Natural killer cell treated with Interleukin-12 subunit alpha and Interleukin-12 subunit beta and Interleukin-15 and Interleukin-18, amount 100 ng/mL, for 72 hours (primary cell): Measurements from ENCODE around the gene VNN1. TPM values are rescaled to one million over a fixed set of nuclear protein-coding genes. Genes with fewer than 3 reads are reported as not detected.
"Not testable (repeated sequence)": the region's sequence is repeated elsewhere in the genome, so short reads cannot be mapped to it uniquely, and the experiment has no call there.

Source experiments
- ATAC-seq, 2 donors: fragments of 150-1000 bp; cut with Tn5 transposase in 1 of 2; sonication (Bioruptor Pico), chemical (Tn5 transposase) in 1 of 2; 2 replicates each; pipeline ENCODE4 v1.10.0; 2021
- DNase-seq: peaks from one replicate; pipeline ENCODE4 v3.0.0; 2022; ENCODE audit warnings: low spot score
- H3K27ac Mint-ChIP-seq, 2 donors: 1 replicate in 1 of 2; 2 replicates in 1 of 2; pipeline ENCODE4 v1.8.0; 2022; ENCODE audit warnings: mixed read lengths in 2 of 2, mild to moderate bottlenecking in 1 of 2, moderate library complexity in 1 of 2
- H3K27me3 Mint-ChIP-seq, 2 donors: 1 replicate in 1 of 2; 2 replicates in 1 of 2; pipeline ENCODE4 v1.8.0; 2022; ENCODE audit warnings: mixed read lengths in 2 of 2
- H3K36me3 Mint-ChIP-seq: one replicate; pipeline ENCODE4 v1.8.0; 2022; ENCODE audit warnings: mixed read lengths
- H3K4me1 Mint-ChIP-seq, 2 donors: 1 replicate in 1 of 2; 2 replicates in 1 of 2; pipeline ENCODE4 v1.8.0; 2022; ENCODE audit warnings: low read depth in 2 of 2, mixed read lengths in 2 of 2, mild to moderate bottlenecking in 1 of 2
- H3K4me3 Mint-ChIP-seq: one replicate; pipeline ENCODE4 v1.8.0; 2022; ENCODE audit warnings: mixed read lengths
- H3K9me3 Mint-ChIP-seq: 2 replicates; pipeline ENCODE4 v1.8.0; 2022; ENCODE audit warnings: mixed read lengths
- total RNA-seq, 2 donors: library from RNA; stranded (reverse); gene quantifications; one replicate each; pipeline ENCODE4 v1.2.3, GENCODE V29; 2022

VNN1 gene
- total RNA-seq, 2 donors from 2014 or later = 0.83 to 1.6 TPM

- Mint-ChIP-seq H3K27ac (peak overlapping the region in 1 of 2 donors; percentile 9), H3K36me3 (no peaks in the 10 kb centered on the region), H3K4me1 (peaks cover 8 to 10% of the 10 kb centered on the region in 2 donors), H3K9me3 (no peaks in the 10 kb centered on the region), H3K4me3 (peak overlapping the region; percentile 28), H3K27me3 (peaks cover 7 to 12% of the 10 kb centered on the region in 2 donors)
- DNase-seq = no peak
- ATAC-seq = no peak
Measured at GRCh38 chr6:132714160-132714559, 305 bp upstream of the VNN1 start.

GRCh38 chr6:132712366-132712765, 1.5 kb downstream of the VNN1 start:
- no peaks in the 10 kb centered on the region for H3K36me3 Mint-ChIP-seq
- peaks cover 16 to 19% of the 10 kb centered on the region in 2 donors for H3K27me3 Mint-ChIP-seq
- no peaks in the 10 kb centered on the region for H3K9me3 Mint-ChIP-seq
- H3K4me1 Mint-ChIP-seq = peaks cover 10 to 16% of the 10 kb centered on the region in 2 donors
- ATAC-seq (no peak), DNase-seq (no peak)
- no peak overlapping the region for H3K27ac Mint-ChIP-seq
- H3K4me3 Mint-ChIP-seq = no peak overlapping the region

GRCh38 chr6:132708771-132709170, 5.1 kb downstream of the VNN1 start:
- peaks cover 4% of the 10 kb centered on the region for H3K9me3 Mint-ChIP-seq
- H3K27ac Mint-ChIP-seq = peak overlapping the region in 1 of 2 donors; percentile 10
- peaks cover 26 to 35% of the 10 kb centered on the region in 2 donors for H3K27me3 Mint-ChIP-seq
- ATAC-seq (no peak), DNase-seq (no peak)
- peaks cover 24% of the 10 kb centered on the region for H3K36me3 Mint-ChIP-seq
- no peak overlapping the region for H3K4me3 Mint-ChIP-seq
- H3K4me1 Mint-ChIP-seq = peaks cover 6 to 10% of the 10 kb centered on the region in 2 donors

- Mint-ChIP-seq H3K4me1 (peaks cover 3 to 6% of the 10 kb centered on the region in 2 donors), H3K9me3 (peaks cover 8% of the 10 kb centered on the region), H3K36me3 (peaks cover 31% of the 10 kb centered on the region), H3K27ac (no peak overlapping the region), H3K4me3 (no peak overlapping the region), H3K27me3 (peaks cover 30 to 38% of the 10 kb centered on the region in 2 donors)
- ATAC-seq (no peak), DNase-seq (no peak)
Measured at GRCh38 chr6:132708002-132708401, 5.9 kb downstream of the VNN1 start.

- peaks cover 26 to 39% of the 10 kb centered on the region in 2 donors for H3K27me3 Mint-ChIP-seq
- not testable (repeated sequence) for H3K9me3 Mint-ChIP-seq
Measured at GRCh38 chr6:132706756-132707155, 7.1 kb downstream of the VNN1 start.

GRCh38 chr6:132703936-132704335, 9.9 kb downstream of the VNN1 start:
- peaks cover 27 to 44% of the 10 kb centered on the region in 2 donors for H3K27me3 Mint-ChIP-seq
- ATAC-seq = no peak
- no peak overlapping the region for H3K4me3 Mint-ChIP-seq
- no peak overlapping the region for H3K27ac Mint-ChIP-seq
- H3K9me3 Mint-ChIP-seq = peaks cover 8% of the 10 kb centered on the region
- peaks cover 31% of the 10 kb centered on the region for H3K36me3 Mint-ChIP-seq
- H3K4me1 Mint-ChIP-seq = peaks cover 3 to 6% of the 10 kb centered on the region in 2 donors
- DNase-seq = no peak

More at GRCh38 chr6:132706756-132707155, 7.1 kb downstream of the VNN1 start:
- not testable (repeated sequence) for ATAC-seq, H3K4me3 Mint-ChIP-seq, H3K4me1 Mint-ChIP-seq, DNase-seq, H3K27ac Mint-ChIP-seq
- H3K36me3 Mint-ChIP-seq = peaks cover 31% of the 10 kb centered on the region

- Mint-ChIP-seq H3K4me1 (peaks cover 0 to 6% of the 10 kb centered on the region in 2 donors), H3K27ac (no peak overlapping the region), H3K4me3 (no peak overlapping the region), H3K36me3 (peaks cover 18% of the 10 kb centered on the region), H3K27me3 (peaks cover 11 to 26% of the 10 kb centered on the region in 2 donors), H3K9me3 (peaks cover 13% of the 10 kb centered on the region)
- no peak for ATAC-seq
- DNase-seq = no peak
Measured at GRCh38 chr6:132698608-132699007, 15.2 kb downstream of the VNN1 start.

- Mint-ChIP-seq H3K4me3 (no peak overlapping the region), H3K36me3 (peaks cover 13% of the 10 kb centered on the region), H3K27me3 (peaks cover 3 to 17% of the 10 kb centered on the region in 2 donors), H3K27ac (no peak overlapping the region), H3K9me3 (peaks cover 10% of the 10 kb centered on the region), H3K4me1 (peaks cover 0 to 6% of the 10 kb centered on the region in 2 donors)
- ATAC-seq = no peak
- no peak for DNase-seq
Measured at GRCh38 chr6:132695773-132696172, 18.1 kb downstream of the VNN1 start.

- ATAC-seq = no peak
- Mint-ChIP-seq H3K4me1 (peaks cover 0 to 6% of the 10 kb centered on the region in 2 donors), H3K36me3 (peaks cover 13% of the 10 kb centered on the region), H3K27me3 (peaks cover 16 to 36% of the 10 kb centered on the region in 2 donors), H3K9me3 (peaks cover 10% of the 10 kb centered on the region), H3K4me3 (no peak overlapping the region), H3K27ac (no peak overlapping the region)
- no peak for DNase-seq
Measured at GRCh38 chr6:132693478-132693877, 20.4 kb downstream of the VNN1 start.

GRCh38 chr6:132690678-132691077, 23.2 kb downstream of the VNN1 start:
- ATAC-seq = no peak
- no peak for DNase-seq
- Mint-ChIP-seq H3K27me3 (peaks cover 28 to 42% of the 10 kb centered on the region in 2 donors), H3K27ac (no peak overlapping the region), H3K4me3 (no peak overlapping the region), H3K9me3 (peaks cover 1% of the 10 kb centered on the region), H3K36me3 (peaks cover 16% of the 10 kb centered on the region), H3K4me1 (peaks cover 4 to 9% of the 10 kb centered on the region in 2 donors)

- no peak for ATAC-seq
- peaks cover 27 to 39% of the 10 kb centered on the region in 2 donors for H3K27me3 Mint-ChIP-seq
- H3K36me3 Mint-ChIP-seq = peaks cover 14% of the 10 kb centered on the region
- no peak overlapping the region for H3K27ac Mint-ChIP-seq
- no peak for DNase-seq
- no peaks in the 10 kb centered on the region for H3K9me3 Mint-ChIP-seq
- H3K4me1 Mint-ChIP-seq = peaks cover 4 to 7% of the 10 kb centered on the region in 2 donors
- H3K4me3 Mint-ChIP-seq = no peak overlapping the region
Measured at GRCh38 chr6:132687306-132687705, 26.5 kb downstream of the VNN1 start.

GRCh38 chr6:132686531-132686930, 27.3 kb downstream of the VNN1 start:
- no peak for ATAC-seq
- peaks cover 14% of the 10 kb centered on the region for H3K36me3 Mint-ChIP-seq
- no peak overlapping the region for H3K27ac Mint-ChIP-seq
- DNase-seq = no peak
- H3K27me3 Mint-ChIP-seq = peaks cover 27 to 39% of the 10 kb centered on the region in 2 donors
- H3K9me3 Mint-ChIP-seq = no peaks in the 10 kb centered on the region
- H3K4me1 Mint-ChIP-seq = peaks cover 4 to 7% of the 10 kb centered on the region in 2 donors
- no peak overlapping the region for H3K4me3 Mint-ChIP-seq

GRCh38 chr6:132685009-132685408, 28.8 kb downstream of the VNN1 start:
- H3K9me3 Mint-ChIP-seq = no peaks in the 10 kb centered on the region
- H3K27me3 Mint-ChIP-seq = peaks cover 24 to 27% of the 10 kb centered on the region in 2 donors
- H3K27ac Mint-ChIP-seq = no peak overlapping the region
- DNase-seq (no peak), ATAC-seq (no peak)
- H3K4me3 Mint-ChIP-seq = no peak overlapping the region
- peaks cover 14% of the 10 kb centered on the region for H3K36me3 Mint-ChIP-seq
- H3K4me1 Mint-ChIP-seq = peaks cover 4 to 7% of the 10 kb centered on the region in 2 donors

- Mint-ChIP-seq H3K9me3 (no peaks in the 10 kb centered on the region), H3K36me3 (peaks cover 14% of the 10 kb centered on the region), H3K4me3 (no peak overlapping the region), H3K27ac (no peak overlapping the region), H3K27me3 (peaks cover 18 to 20% of the 10 kb centered on the region in 2 donors), H3K4me1 (peaks cover 4 to 13% of the 10 kb centered on the region in 2 donors)
- DNase-seq (no peak), ATAC-seq (no peak)
Measured at GRCh38 chr6:132684272-132684671, 29.6 kb downstream of the VNN1 start.

GRCh38 chr6:132683543-132683942, 30.3 kb downstream of the VNN1 start:
- Mint-ChIP-seq H3K27ac (no peak overlapping the region), H3K4me1 (peaks cover 4 to 20% of the 10 kb centered on the region in 2 donors), H3K9me3 (no peaks in the 10 kb centered on the region), H3K36me3 (peaks cover 14% of the 10 kb centered on the region), H3K4me3 (no peak overlapping the region), H3K27me3 (peaks cover 14 to 16% of the 10 kb centered on the region in 2 donors)
- ATAC-seq (no peak), DNase-seq (no peak)
